Cardiac muscle cell (in vitro differentiated cells and primary cell): ENCODE measurements around the gene ZFX. TPM values are rescaled to one million over a fixed set of nuclear protein-coding genes. Genes with fewer than 3 reads are reported as not detected.
"Not testable (repeated sequence)": the region's sequence is repeated elsewhere in the genome, so short reads cannot be mapped to it uniquely, and the experiment has no call there.

Experiments used
- DNase-seq, 2 donors: peaks; one replicate each; pipeline versions ENCODE4 v3.0.0 to v3.0.0-alpha.2; 2010 to 2017; ENCODE audit warnings: low read depth in 1 of 2, low spot score in 1 of 2
- H3K27ac ChIP-seq: fragments of 200-600 bp; sonication (generic); 2 replicates; pipeline ENCODE4 v1.5.1; 2016
- H3K27me3 ChIP-seq: fragments of 200-600 bp; sonication (generic); 2 replicates; pipeline ENCODE4 v1.6.0; 2016; ENCODE audit warnings: control low read depth
- H3K36me3 ChIP-seq: fragments of 200-600 bp; sonication (generic); 2 replicates; pipeline ENCODE4 v1.5.1; 2016; ENCODE audit warnings: control low read depth
- H3K4me1 ChIP-seq: fragments of 200-600 bp; sonication (generic); 2 replicates; pipeline ENCODE4 v1.8.1; 2017; ENCODE audit warnings: low read depth, mild to moderate bottlenecking, mixed run types
- H3K4me3 ChIP-seq: fragments of 200-600 bp; sonication (generic); 2 replicates; pipeline ENCODE4 v1.5.1; 2016; ENCODE audit warnings: mild to moderate bottlenecking
- H3K9me3 ChIP-seq: fragments of 200-600 bp; sonication (generic); 2 replicates; pipeline ENCODE4 v1.5.1; 2017; ENCODE audit warnings: low read depth, mild to moderate bottlenecking, control low read depth
- polyA plus RNA-seq: library from polyadenylated mRNA; unstranded; fragments of >200 nt; fragmentation: Nextera tagmentation; extraction: Ambion mirVana; gene quantifications from 2 replicates; pipeline ENCODE4 v1.2.1, GENCODE V29; 2016
- total RNA-seq: library from RNA; depleted of rRNA; stranded (reverse); fragments of >200 nt; gene quantifications from 2 replicates; pipeline ENCODE4 v1.2.3, GENCODE V29; 2016
- TF ChIP-seq, protein P1 (sequence below): IDR thresholded peaks from 2 replicates; pipeline ENCODE4 v1.5.1; 2012; ENCODE audit warnings: low read depth, mild to moderate bottlenecking, low read length

Gene ZFX
- total and polyA plus RNA-seq, 2 experiments from 2014 or later, result 24.6 to 39.9 TPM

DNA sequence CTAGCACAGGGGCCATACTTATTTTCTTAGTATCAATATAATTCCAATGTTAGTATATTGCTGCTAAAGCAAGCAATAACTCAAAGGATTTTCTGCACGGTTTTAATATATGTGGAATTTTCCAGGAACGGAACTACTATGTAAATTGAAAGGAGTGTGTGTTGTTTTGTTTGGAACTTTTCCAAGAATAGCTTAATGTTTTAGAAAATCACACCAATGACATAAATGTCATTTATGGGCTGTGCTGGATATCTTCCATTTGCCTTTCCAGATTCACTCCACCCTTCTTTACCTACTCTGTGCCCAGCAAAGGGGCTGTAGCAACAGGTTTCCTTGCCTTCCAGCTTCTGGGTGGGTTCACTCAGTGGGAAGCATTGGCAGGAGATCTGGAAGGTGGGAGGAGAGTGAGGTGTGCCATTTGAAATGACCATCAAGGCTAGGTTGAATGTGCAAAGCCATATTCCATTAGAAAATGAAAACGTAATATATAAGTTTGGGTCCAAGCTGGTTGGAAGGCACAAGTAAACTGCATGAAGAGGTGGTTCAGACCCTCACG is 25.2 kb upstream of the ZFX start:
- DNase-seq, result no peak
- Histone ChIP-seq H3K9me3 (no peaks in the 10 kb centered on the region), H3K36me3 (no peaks in the 10 kb centered on the region), H3K4me3 (no peak overlapping the region), H3K27ac (no peak overlapping the region), H3K27me3 (no peaks in the 10 kb centered on the region), H3K4me1 (no peaks in the 10 kb centered on the region)
- TF ChIP-seq, protein P1, sequence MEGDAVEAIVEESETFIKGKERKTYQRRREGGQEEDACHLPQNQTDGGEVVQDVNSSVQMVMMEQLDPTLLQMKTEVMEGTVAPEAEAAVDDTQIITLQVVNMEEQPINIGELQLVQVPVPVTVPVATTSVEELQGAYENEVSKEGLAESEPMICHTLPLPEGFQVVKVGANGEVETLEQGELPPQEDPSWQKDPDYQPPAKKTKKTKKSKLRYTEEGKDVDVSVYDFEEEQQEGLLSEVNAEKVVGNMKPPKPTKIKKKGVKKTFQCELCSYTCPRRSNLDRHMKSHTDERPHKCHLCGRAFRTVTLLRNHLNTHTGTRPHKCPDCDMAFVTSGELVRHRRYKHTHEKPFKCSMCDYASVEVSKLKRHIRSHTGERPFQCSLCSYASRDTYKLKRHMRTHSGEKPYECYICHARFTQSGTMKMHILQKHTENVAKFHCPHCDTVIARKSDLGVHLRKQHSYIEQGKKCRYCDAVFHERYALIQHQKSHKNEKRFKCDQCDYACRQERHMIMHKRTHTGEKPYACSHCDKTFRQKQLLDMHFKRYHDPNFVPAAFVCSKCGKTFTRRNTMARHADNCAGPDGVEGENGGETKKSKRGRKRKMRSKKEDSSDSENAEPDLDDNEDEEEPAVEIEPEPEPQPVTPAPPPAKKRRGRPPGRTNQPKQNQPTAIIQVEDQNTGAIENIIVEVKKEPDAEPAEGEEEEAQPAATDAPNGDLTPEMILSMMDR, result no peak

DNA sequence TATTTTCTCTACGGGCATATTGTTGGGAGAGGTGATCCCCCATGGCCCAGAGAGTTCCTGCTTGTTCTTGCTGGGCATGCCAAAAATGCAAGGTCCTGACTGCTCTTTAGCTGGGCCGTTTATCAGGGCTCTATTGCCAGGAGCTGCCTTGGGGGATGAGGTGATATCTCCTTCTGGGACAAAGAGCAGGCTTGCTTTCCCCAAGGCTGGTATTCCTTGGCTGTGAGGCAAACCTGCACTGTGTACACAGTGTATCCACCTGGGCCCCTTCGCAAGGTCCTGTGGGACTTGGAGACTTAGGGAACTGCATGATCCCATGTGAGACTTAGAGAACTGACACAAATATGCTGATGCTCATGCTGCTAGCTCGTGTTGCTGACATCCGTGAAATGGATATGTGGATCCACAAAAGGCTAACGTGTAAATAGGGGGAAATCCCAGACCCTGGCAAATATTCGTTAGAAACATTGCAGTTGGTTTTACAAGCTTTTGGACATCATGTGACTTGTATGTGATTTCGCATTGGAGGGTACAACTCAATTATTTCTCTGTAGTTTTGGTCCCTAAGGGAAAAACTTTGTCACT is 24.4 kb upstream of the ZFX start:
- Histone ChIP-seq H3K27me3 (no peaks in the 10 kb centered on the region), H3K36me3 (no peaks in the 10 kb centered on the region), H3K4me1 (no peaks in the 10 kb centered on the region), H3K9me3 (no peaks in the 10 kb centered on the region), H3K27ac (no peak overlapping the region), H3K4me3 (no peak overlapping the region)
- TF ChIP-seq, protein P1, result no peak
- DNase-seq, result no peak

DNA sequence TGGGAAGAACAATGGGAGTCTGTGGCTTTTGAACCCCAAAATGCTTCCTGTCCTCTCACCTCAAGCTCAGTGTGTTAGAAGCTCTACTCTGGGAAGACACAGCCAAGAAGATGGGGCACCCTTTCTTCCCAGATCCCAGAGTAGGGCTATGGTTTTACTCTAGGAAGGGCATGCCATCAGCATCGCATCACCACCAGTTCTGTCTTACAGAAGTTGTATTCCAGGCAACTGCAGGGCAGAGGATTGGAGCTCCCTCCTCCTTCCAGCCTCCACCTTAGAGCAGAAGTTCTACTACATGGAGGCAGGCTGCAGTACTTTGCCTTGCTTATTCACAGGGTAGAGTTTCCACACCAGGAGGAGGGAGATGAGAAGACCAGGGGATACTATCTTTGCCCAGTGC is 18.1 kb upstream of the ZFX start:
- TF ChIP-seq, protein P1, result no peak
- no peaks in the 10 kb centered on the region for H3K27me3 ChIP-seq
- no peak overlapping the region for H3K4me3 ChIP-seq
- H3K36me3 ChIP-seq, result no peaks in the 10 kb centered on the region
- no peaks in the 10 kb centered on the region for H3K4me1 ChIP-seq
- DNase-seq, result no peak
- no peaks in the 10 kb centered on the region for H3K9me3 ChIP-seq
- no peak overlapping the region for H3K27ac ChIP-seq

DNA sequence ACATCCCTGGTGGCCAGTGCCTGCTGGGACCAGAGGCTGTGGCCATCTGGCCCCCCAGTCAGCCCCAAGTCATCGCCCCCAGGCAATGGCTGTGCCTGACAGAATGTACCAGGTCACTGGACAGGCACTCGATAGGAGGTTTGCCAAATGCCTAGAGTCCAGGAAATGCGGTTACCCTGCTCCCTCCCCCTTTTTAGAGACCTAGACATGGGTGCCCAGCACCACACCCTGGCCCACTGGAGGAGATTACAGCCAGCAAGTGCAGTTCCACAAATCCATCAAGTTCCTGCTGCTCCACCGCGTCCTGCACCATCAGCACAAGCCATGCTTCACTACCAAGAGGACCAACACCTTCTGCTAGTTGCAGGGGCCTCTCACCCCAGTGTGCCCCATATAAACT is 16.2 kb upstream of the ZFX start:
- no peaks in the 10 kb centered on the region for H3K9me3 ChIP-seq
- DNase-seq, result no peak
- H3K36me3 ChIP-seq, result no peaks in the 10 kb centered on the region
- H3K4me3 ChIP-seq, result no peak overlapping the region
- no peak overlapping the region for H3K27ac ChIP-seq
- H3K27me3 ChIP-seq, result no peaks in the 10 kb centered on the region
- no peaks in the 10 kb centered on the region for H3K4me1 ChIP-seq
- TF ChIP-seq, protein P1, result no peak

DNA sequence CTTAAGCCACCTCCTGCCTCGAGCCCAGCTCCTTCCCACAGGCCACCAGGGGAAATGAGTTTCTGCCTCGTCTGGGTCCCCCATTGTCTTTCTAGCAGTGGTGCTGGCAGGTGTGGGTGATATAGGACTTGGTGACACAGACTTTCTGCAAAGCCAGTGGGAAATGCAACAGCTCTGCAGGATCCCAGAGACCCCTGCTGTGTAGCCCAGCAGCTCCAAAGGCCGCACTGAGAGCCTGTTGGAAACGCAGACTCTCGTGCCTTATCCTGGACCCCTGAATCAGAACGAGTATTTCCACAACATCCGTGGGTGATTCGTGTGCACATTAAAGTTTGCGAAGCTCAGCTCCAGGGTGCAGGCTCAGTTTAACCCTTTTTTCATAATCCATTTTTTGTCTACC is 13.8 kb upstream of the ZFX start:
- H3K36me3 ChIP-seq, H3K27me3 ChIP-seq, H3K4me3 ChIP-seq, H3K9me3 ChIP-seq, H3K4me1 ChIP-seq, DNase-seq, H3K27ac ChIP-seq: not testable (repeated sequence)

DNA sequence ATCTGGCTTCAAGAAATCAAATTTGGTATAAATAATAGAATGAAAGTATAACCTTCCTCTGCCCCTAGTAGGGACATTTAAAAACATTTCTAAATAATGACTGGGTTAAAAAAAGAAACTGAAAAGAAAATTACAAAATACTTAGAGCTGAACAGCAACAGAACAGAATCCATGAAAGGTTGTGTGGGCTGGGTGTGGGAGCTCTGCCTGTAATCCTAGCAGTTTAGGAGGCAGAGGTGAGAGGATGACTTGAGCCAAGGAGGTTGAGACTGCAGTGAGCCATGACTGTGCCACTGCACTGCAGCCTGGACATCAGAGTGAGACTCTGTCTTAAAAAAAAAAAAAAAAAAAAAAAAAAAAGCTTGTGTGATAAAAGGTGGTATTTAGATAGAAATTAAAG is 12.3 kb upstream of the ZFX start:
- Histone ChIP-seq H3K4me1 (no peaks in the 10 kb centered on the region), H3K9me3 (no peaks in the 10 kb centered on the region), H3K36me3 (no peaks in the 10 kb centered on the region), H3K4me3 (no peak overlapping the region), H3K27me3 (no peaks in the 10 kb centered on the region), H3K27ac (no peak overlapping the region)
- TF ChIP-seq, protein P1, result no peak
- no peak for DNase-seq

DNA sequence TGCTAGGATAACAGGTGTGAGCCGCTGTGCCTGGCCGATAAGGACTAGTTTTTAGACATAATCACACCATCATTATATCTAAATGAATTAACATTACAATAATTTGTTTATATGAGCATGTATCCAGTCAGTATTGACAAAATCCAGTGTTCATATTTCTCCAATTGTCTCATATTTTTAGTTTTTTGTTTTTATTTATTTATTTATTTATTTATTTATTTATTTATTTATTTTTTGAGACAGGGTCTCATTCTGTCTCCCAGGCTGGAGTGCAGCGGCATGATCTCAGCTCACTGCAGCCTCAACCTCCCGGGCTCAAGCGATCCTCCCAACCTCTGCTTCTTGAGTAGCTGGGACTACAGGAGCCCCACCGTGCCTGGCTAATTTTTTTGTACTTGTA is 5.5 kb upstream of the ZFX start:
- not testable (repeated sequence) for DNase-seq, H3K36me3 ChIP-seq, H3K27me3 ChIP-seq, H3K4me3 ChIP-seq, H3K9me3 ChIP-seq, H3K27ac ChIP-seq
- peaks cover 30% of the 10 kb centered on the region for H3K4me1 ChIP-seq
